SK-N-MC (cell line): ENCODE results near the gene MCC.

Source experiments
- DNase-seq: peaks from one replicate; pipeline ENCODE4 v3.0.0-alpha.2; 2011; ENCODE audit warnings: low read depth, low spot score
- H3K27ac ChIP-seq: fragments of 200-600 bp; sonication (generic); 2 replicates; pipeline ENCODE4 v1.5.1; 2016; ENCODE audit warnings: mixed run types
- H3K36me3 ChIP-seq: fragments of 200-600 bp; sonication (generic); 2 replicates; pipeline ENCODE4 v1.6.1; 2017; ENCODE audit warnings: antibody characterized with exemption, low read length, mixed read lengths; ENCODE audit not compliant: insufficient read depth
- H3K4me3 ChIP-seq: fragments of 200-600 bp; sonication (generic); 2 replicates; pipeline ENCODE4 v1.5.1; 2016
- H3K9ac ChIP-seq: fragments of 200-600 bp; sonication (generic); 2 replicates; pipeline ENCODE4 v1.8.0; 2017; ENCODE audit warnings: mixed run types, mixed read lengths; ENCODE audit not compliant: insufficient read length
- H3K9me3 ChIP-seq: fragments of 200-600 bp; sonication (generic); 2 replicates; pipeline ENCODE4 v1.6.1; 2017; ENCODE audit warnings: low read depth, mild to moderate bottlenecking, antibody characterized with exemption, low read length, moderate library complexity, mixed read lengths
- EZH2 ChIP-seq: fragments of 200-600 bp; sonication (generic); IDR thresholded peaks from one replicate; pipeline ENCODE4 v1.6.1; 2017; ENCODE audit warnings: antibody characterized with exemption
- FOXP2 ChIP-seq: optimal IDR thresholded peaks from 2 replicates; pipeline ENCODE3; 2011; ENCODE audit warnings: mild to moderate bottlenecking, moderate library complexity; ENCODE audit not compliant: insufficient read depth; ENCODE audit errors: extremely low read length, control extremely low read depth
- POLR2AphosphoS5 ChIP-seq: IDR thresholded peaks from 2 replicates; pipeline ENCODE4 v1.6.1; 2012; ENCODE audit warnings: mild to moderate bottlenecking, low read depth, low read length, borderline replicate concordance

The MCC gene

DNA sequence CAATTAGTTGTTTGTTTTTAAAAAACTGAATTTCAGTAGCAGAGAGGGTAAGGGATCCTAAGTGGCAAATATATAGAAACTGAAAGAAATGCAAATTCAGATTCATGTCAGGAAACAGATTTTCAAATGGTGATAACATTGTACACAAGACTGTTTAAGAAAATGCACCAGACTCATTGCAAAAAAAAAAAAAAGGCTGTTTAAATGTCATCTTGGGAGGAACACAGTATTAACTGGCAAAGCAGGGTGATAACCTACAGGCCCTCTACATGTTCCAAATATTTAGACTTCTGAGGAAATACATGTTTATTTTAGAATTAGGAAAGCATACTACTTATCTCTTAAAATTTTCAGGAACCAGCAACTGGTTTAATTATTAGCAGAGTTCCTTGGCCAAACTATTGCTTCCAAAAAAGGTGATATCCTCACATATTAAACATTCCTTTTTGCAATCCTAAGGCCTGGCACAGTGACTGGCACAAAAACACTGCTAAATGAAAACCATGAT is 167.9 kb downstream of the MCC start:
- TF ChIP-seq FOXP2 (no peak), POLR2AphosphoS5 (no peak), EZH2 (no peak)
- Histone ChIP-seq H3K4me3 (no peak overlapping the region), H3K9ac (no peak overlapping the region), H3K9me3 (no peaks in the 10 kb centered on the region), H3K27ac (no peak overlapping the region), H3K36me3 (no peaks in the 10 kb centered on the region)
- no peak for DNase-seq

DNA sequence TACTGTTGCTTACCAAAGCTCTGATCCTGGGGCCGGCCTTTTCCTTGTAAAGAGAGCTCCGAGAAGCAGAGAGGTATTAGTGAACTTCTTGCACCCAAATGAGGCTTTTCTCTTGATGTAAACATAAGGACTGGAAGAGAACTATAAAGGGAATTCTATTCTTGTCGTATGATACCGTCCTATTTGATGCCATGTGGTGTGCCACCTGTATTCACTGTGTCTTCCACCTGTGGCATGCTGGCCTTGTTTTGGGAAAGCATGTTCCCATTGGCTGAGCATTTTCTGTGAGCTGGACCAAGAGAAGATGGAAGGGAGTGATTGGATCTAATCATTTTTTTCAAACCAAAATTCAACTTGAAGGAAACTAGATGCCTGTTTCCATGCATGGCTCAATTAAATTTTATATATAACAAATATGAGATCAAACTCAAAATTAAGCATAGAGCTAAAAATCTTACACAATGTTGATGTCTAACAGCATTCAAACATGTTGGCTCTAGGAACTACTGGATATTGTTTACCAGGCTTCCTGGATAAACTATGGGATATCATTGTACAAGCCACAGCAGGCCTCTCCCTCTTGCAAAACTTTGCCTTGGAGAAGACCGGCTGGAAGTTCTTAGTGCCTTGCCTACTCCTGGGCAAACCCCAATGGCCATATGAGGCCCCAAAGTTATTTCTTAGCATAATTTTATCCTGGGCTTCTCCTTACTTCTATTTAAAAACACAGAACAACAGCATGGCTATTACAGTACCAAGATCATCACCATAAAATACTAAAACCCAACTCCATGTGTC is 168.8 kb downstream of the MCC start:
- no peak overlapping the region for H3K4me3 ChIP-seq
- H3K9me3 ChIP-seq, result no peaks in the 10 kb centered on the region
- H3K27ac ChIP-seq, result no peak overlapping the region
- H3K9ac ChIP-seq, result no peak overlapping the region
- H3K36me3 ChIP-seq, result no peaks in the 10 kb centered on the region
- no peak for DNase-seq
- TF ChIP-seq EZH2, result no peak
- TF ChIP-seq POLR2AphosphoS5, result no peak
- TF ChIP-seq FOXP2, result no peak

DNA sequence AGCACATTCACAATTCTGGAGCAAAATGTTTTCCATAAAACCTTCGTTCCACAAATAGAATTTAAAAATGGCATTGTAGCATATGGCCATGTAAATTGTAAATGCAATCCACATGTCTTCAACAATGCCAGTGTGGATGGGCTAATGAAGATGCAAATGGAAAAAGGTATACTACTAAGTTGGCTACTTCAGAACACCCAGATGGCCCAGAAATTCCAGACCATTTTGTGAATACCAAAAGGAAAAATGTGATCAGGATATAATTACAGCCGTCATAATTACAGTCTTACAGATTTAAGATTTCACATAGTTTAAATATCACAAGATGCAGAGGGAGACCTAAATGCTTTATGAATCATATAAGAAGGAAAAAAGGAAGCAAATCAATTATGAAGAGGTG is 170.6 kb downstream of the MCC start:
- TF ChIP-seq FOXP2 (no peak), POLR2AphosphoS5 (no peak), EZH2 (no peak)
- Histone ChIP-seq H3K36me3 (no peaks in the 10 kb centered on the region), H3K9ac (no peak overlapping the region), H3K4me3 (no peak overlapping the region), H3K9me3 (no peaks in the 10 kb centered on the region), H3K27ac (no peak overlapping the region)
- no peak for DNase-seq

DNA sequence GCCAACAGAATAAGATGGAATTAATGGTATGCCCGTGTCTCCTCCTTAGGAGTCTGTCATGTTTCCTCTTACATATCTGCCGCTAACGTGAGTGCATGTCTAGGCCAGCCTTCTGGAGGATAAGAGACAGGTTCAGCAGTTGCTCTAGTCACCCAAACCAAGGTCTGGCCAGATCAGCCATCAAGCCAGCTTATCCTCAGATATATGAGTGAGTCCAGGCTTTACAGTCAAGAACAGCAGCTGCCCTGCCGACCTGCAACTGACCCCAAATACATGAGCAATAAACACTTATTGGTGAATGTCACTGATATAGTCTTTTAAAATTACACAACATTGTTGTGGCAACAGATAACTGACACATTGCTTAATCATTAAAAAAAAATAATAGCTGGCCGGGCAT is 177.0 kb downstream of the MCC start:
- DNase-seq, result no peak
- Histone ChIP-seq H3K9me3 (no peaks in the 10 kb centered on the region), H3K9ac (no peak overlapping the region), H3K4me3 (no peak overlapping the region), H3K36me3 (no peaks in the 10 kb centered on the region), H3K27ac (no peak overlapping the region)
- TF ChIP-seq FOXP2, result no peak
- no peak for TF ChIP-seq EZH2
- no peak for TF ChIP-seq POLR2AphosphoS5

DNA sequence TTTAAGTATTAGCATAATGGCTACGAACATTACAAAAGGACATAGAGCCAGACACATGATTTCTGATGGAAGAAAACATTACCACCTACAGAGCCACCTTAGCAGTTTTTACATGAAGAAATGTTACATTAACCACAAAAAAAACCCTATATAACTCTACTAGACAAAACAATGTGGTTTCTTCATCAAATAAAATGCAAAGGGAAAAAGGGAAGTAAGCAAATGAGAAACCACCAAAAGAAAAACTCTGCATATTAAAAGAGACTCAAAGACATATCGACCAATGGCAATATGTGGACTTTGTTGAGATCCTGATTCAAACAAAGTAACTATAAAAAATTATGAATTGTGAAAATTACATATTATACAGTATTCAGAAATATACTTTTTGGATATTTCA is 186.1 kb downstream of the MCC start:
- Histone ChIP-seq H3K36me3 (no peaks in the 10 kb centered on the region), H3K4me3 (no peak overlapping the region), H3K9me3 (no peaks in the 10 kb centered on the region), H3K9ac (no peak overlapping the region), H3K27ac (no peak overlapping the region)
- TF ChIP-seq FOXP2, result no peak
- TF ChIP-seq POLR2AphosphoS5, result no peak
- no peak for TF ChIP-seq EZH2
- no peak for DNase-seq

DNA sequence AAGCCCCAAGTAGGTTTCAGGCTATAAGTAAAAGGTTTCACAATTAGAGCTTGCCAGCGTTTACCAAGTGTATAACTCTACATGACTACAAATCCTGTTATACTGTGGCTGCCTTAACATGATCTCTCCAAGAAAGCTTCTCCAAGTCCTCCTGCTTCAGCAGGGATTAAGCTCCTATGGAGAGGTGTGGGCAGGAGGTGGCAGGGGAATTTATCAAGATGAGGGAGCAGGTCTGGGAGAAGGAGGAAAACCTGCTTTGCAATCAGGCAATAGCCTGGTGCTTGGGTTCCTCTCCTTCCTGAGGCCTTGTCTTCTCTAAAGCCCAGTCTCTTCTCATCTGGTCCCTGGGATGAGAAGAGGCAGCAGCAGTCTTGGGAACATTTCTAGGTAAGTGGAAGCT is 188.7 kb downstream of the MCC start:
- H3K4me3 ChIP-seq, result no peak overlapping the region
- H3K27ac ChIP-seq, result no peak overlapping the region
- no peaks in the 10 kb centered on the region for H3K9me3 ChIP-seq
- H3K36me3 ChIP-seq, result no peaks in the 10 kb centered on the region
- DNase-seq, result no peak
- TF ChIP-seq EZH2 (no peak), FOXP2 (no peak), POLR2AphosphoS5 (no peak)
- H3K9ac ChIP-seq, result no peak overlapping the region

DNA sequence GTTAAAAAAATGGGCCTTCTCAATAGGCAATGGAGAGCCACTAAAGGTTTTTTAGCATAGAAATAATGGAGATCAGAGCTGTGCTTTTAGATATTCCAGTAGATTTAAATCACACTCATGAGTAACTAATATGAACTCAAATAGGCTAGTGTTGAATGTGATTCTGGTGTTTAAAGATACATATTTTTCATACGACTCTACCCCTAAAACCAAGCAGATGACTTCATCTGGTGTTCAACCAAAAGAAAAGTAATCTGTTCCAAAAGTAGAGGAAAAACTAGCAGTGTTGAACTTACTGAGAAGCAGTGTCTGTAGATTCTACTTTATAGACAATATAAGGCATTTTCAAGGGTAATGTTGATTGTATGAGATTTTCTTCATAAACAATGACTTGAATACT is 191.6 kb downstream of the MCC start:
- DNase-seq, result no peak
- H3K4me3 ChIP-seq, result no peak overlapping the region
- H3K9me3 ChIP-seq, result no peaks in the 10 kb centered on the region
- no peak overlapping the region for H3K27ac ChIP-seq
- TF ChIP-seq POLR2AphosphoS5 (no peak), FOXP2 (no peak), EZH2 (no peak)
- no peak overlapping the region for H3K9ac ChIP-seq
- H3K36me3 ChIP-seq, result no peaks in the 10 kb centered on the region

DNA sequence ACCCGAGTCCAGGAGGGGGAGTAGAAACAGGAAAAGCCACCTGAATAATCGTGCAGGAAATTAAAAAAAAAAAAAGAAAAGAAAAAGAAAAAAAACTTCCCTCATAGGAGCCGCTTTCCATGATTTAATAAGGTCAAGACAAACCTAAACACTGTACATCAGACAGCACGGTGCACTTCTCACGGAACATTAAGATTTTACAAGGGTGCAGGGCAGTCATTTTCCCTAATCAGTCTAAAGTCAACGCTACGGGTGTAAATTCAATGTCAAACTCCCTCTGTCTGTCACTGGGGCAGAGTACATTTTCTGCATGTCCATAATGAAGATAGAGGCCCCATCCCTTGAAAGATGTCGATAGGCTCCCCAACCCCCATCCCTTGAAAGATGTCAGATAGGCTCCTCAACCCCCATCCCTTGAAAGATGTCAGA is 193.1 kb downstream of the MCC start:
- H3K9ac ChIP-seq, result no peak overlapping the region
- H3K36me3 ChIP-seq, result no peaks in the 10 kb centered on the region
- no peak overlapping the region for H3K27ac ChIP-seq
- no peaks in the 10 kb centered on the region for H3K9me3 ChIP-seq
- H3K4me3 ChIP-seq, result peak overlapping the region; percentile 86
- TF ChIP-seq EZH2 (no peak), POLR2AphosphoS5 (no peak), FOXP2 (no peak)
- DNase-seq, result no peak

DNA sequence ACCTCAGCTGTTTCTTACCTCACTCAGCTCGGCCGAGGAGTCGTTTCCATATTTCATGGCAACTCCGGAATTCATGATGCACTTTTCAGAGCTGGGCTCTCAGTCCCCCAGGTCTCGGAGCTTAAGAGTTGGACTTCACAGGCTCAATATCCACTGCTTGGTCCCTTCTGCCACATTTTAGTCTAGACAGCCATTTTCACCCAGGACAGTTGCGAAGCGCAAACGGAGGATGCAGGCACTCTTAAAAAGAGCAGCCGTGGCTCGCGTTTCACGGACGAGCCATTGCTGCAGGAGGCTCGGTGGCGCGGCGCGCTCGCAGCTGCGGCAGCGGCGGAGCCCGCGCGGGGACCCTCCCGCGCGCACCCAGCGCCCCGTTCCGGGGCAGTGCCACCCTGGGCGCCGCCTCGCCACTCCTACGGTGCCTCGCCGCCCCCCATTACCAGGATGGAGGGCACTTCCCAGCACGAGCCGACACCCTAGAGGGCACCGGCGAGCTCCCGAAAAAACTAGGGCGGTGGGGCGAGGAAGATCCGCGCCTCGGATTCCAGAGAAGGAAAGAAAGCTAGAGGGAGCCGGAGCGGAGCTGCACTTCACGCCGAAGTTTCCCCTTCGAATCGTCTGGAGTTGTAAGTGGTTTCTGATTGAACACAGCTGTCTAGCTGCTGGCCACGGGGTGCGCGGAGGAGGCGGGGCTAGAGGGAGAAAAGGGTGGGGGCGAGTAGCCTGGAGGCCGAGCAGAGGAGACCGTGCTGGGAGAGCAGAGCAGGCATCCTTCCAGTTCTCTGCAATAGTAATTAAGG is 193.7 kb downstream of the MCC start:
- Histone ChIP-seq H3K4me3 (peak overlapping the region; percentile 86), H3K27ac (no peak overlapping the region), H3K9ac (peak overlapping the region; percentile 67), H3K9me3 (no peaks in the 10 kb centered on the region), H3K36me3 (no peaks in the 10 kb centered on the region)
- no peak for TF ChIP-seq FOXP2
- peak; percentile 75 for TF ChIP-seq POLR2AphosphoS5
- no peak for TF ChIP-seq EZH2
- DNase-seq, result peak; percentile 37
